H1 (cell line): ENCODE results near the gene AMH. TPM values are rescaled to one million over a fixed set of nuclear protein-coding genes. Genes with fewer than 3 reads are reported as not detected.

Source experiments
- ASH2L ChIP-seq: fragments of 200-600, 300-600 bp; sonication (generic); IDR thresholded peaks from one replicate; pipeline ENCODE4 v1.7.1; 2017; ENCODE audit warnings: low read length
- BACH1 ChIP-seq: IDR thresholded peaks from 2 replicates; pipeline ENCODE4 v1.6.1; 2012; ENCODE audit warnings: low read length, improper control_type of control experiment
- RFX5 ChIP-seq: IDR thresholded peaks from 2 replicates; pipeline ENCODE4 v1.6.1; 2011; ENCODE audit warnings: low read depth, low read length, improper control_type of control experiment, borderline replicate concordance
- TBP ChIP-seq: IDR thresholded peaks from 2 replicates; pipeline ENCODE4 v1.6.1; 2011; ENCODE audit warnings: low read depth, low read length, improper control_type of control experiment
- TEAD4 ChIP-seq: IDR thresholded peaks from 2 replicates; pipeline ENCODE4 v1.6.1; 2012; ENCODE audit warnings: low read depth, low read length, inconsistent platforms, mixed read lengths
- polyA plus RNA-seq, 7 experiments: library from polyadenylated mRNA; depleted of rRNA in 3 of 7; stranded (reverse) in 5 of 7; unstranded in 2 of 7; fragments of >200 nt in 5 of 7; fragments of 200-250 nt in 2 of 7; gene quantifications; 1 replicate in 5 of 7; 2 replicates in 1 of 7; 4 replicates in 1 of 7; pipeline versions ENCODE4 v1.2.1 to v1.2.3, GENCODE V29; 2011 to 2013; ENCODE audit warnings: missing spikeins in 2 of 7, mixed read lengths in 2 of 7
- total RNA-seq: library from RNA; stranded (reverse); fragmentation: NEBNext Ultra II Directional; extraction: Animal tissue kit (Norgen Biotek cat#: 25700); gene quantifications from 2 replicates; pipeline ENCODE4 v1.2.1, GENCODE V29; 2021

The AMH gene
- total and polyA plus RNA-seq, 2 of the 8 experiments (the other 6 are each of a cell fraction or from before 2014, with no cell fraction given): 10.5 to 15.4 TPM

GRCh38 chr19:2266183-2266993, 17.3 kb downstream of the AMH start (continued):
- no peak for TF ChIP-seq RFX5
- TF ChIP-seq ASH2L: no peak
- TF ChIP-seq TBP: no peak
- TF ChIP-seq TEAD4: no peak
- TF ChIP-seq BACH1: no peak
